ENCODE data around the gene NPM3. TPM values are rescaled to one million over a fixed set of nuclear protein-coding genes. Genes with fewer than 3 reads are reported as not detected.

Gene NPM3
- total RNA-seq, 1 donor from 2014 or later, result 18.0 TPM

Other genes with a start within 250 kb of the NPM3 start
- 30.4 TPM for gene POLL, start 195.2 kb downstream of the NPM3 start, total RNA-seq
- 7.2 TPM for gene DPCD, start 195.1 kb downstream of the NPM3 start, total RNA-seq
- 94.3 TPM for gene FBXW4, start 88.3 kb downstream of the NPM3 start, total RNA-seq
- 1.2 TPM for gene FGF8, start 7.3 kb downstream of the NPM3 start, total RNA-seq
- gene OGA, start 35.0 kb upstream of the NPM3 start, total RNA-seq, result 91.6 TPM
- gene KCNIP2, start 60.4 kb upstream of the NPM3 start, total RNA-seq, result 3.0 TPM